GM18951 (cell line): ENCODE measurements around the gene DYNLT2.

Source experiments
- POLR2A ChIP-seq: IDR thresholded peaks from 4 replicates; pipeline ENCODE4 v1.6.1; 2011; ENCODE audit warnings: mild to moderate bottlenecking; ENCODE audit not compliant: insufficient read length, insufficient read depth; ENCODE audit errors: extremely low read depth
- in situ Hi-C: fragments of 300-500 bp; cut with MboI; formaldehyde crosslinking; loops from one replicate; pipeline ENCODE4 v1.12.0; 2022; ENCODE audit warnings: low sequenced_read_pairs, mixed read lengths, inconsistent platforms; ENCODE audit not compliant: unreplicated experiment

The DYNLT2 gene

DNA sequence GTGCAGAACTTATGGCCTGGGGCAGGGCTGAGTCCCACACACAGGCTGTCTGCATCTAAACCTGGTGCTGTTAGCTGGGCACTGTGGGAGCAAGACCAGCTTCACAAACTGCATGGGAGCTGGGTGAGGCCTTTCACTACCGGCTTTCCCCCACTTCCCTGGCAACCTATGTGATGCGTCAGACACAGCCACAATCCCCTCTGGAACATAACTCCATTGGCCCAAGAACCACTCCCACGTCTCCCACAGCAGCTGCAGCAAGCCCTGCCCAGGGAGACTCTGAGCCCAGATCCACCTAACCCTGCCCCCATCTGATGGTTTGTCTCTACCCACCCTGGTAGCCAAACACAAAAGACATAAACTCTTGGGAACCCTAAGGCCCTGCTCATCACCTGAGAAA, 58.9 kb downstream of the DYNLT2 start:
- TF ChIP-seq POLR2A, result no peak
- in situ Hi-C loops, result no loop called here

DNA sequence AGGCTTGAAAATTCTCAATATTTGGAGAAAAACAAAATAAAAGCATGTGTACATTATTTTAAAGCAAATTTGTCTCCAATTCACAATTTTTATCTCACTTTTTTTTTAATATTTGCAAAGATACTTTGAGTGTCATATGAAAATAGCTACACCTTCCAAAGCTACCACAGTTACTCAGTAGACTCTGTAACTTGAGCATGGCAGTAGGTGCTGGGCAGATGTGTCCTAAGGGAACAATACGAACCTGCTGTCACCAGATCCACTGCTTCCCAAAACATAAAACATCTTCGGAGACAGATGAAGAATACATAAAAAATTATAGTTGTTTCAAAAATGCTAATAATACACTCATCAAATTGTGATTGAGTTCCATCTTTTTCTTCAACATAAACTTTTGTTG, 60.1 kb downstream of the DYNLT2 start:
- no peak for TF ChIP-seq POLR2A
- in situ Hi-C loops, result no loop called here
